ENCODE data around the gene PLIN5.

PLIN5 gene

GRCh38 chr19:4505570-4506448 lies 29.2 kb downstream of the PLIN5 start:
- no peak for DNase-seq (ENCODE audit: low spot score)

- no peak for DNase-seq (ENCODE audit: low spot score)
Measured at GRCh38 chr19:4504891-4505569, 30.0 kb downstream of the PLIN5 start.

- DNase-seq (ENCODE audit: low spot score) = no peak
Measured at GRCh38 chr19:4504297-4504701, 30.7 kb downstream of the PLIN5 start.

- DNase-seq (ENCODE audit: low spot score) = no peak
Measured at GRCh38 chr19:4503825-4504170, 31.2 kb downstream of the PLIN5 start.

DNA sequence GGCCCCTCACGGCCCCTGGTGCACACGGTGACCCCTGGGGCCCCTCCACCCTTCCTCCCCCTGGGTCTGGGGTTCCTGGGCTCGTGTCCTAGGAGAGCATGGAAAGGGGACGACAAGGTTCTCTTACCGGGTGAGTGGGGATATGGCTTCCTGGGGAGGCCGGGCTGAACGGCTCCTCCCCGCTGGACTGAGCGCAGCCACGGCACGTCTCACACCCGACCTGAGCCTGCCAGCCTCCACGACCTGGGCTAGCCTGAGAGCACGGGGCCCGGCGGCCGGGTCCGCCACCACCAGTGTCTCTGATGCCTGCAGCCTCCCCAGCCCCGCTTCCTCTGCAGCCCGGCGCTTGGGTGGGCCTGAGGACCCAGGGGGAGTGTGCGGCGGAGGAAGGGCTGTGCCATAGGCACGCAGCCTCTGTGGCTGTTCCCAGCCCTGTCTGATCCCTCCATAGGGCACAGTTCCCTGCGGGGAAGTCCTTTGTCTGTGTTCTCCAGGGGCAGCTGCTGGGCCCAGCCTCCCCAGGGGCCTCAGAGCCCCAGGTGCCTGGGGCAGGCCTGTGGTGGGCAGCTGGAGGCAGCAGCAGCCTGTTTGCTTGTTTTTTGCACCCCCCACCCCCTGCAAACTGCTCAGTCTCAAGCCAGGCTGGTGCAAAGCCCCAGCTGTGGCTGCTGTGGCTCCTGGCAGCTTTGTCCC lies 31.7 kb downstream of the PLIN5 start:
- DNase-seq (ENCODE audit: low spot score) = no peak

DNA sequence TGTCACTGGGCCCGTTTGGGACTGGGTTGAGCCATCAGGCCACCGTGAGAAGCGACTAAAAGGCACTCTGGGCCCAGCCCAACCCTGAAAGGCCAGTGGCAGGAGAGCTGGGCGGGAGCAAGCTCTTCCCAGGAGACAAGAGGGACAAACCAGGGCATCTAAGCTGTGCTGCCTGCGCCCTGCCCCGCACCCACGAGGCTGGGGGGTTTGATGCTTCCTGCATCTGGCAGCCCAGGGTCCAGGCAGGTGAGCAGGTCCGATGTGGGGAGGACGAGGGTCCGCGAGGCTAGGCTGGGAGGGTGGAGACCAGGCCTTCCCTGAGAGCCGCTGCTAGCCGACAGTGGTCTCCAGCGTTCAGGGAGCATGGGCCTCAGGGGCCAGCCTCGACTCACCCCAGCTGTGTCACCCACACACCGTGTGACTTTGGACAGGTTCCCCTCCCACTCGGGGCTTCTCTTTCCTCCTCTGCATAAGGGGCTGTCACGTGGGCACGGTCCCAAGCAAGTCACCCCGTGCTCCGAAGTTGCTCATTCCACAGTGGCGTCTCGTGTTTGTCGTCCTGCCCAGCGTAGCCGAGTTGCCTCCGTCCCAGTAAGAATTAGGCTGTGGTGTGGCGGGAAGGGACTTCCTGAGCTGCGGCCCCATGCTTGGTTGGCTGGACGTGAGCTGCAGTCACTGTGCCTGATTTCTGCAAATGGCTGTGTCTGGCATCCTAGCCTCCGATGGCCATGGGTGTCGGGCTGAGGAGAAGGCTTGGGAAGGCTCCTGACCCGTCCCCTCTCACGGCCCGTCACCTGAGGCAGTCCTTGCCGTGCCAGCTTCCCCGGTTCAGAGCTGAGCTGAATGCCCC lies 32.5 kb downstream of the PLIN5 start:
- DNase-seq (ENCODE audit: low spot score) = no peak

- no peak for DNase-seq (ENCODE audit: low spot score)
Measured at GRCh38 chr19:4501691-4502090, 33.3 kb downstream of the PLIN5 start.

GRCh38 chr19:4500841-4501591 lies 34.0 kb downstream of the PLIN5 start:
- no peak for DNase-seq (ENCODE audit: low spot score)

GRCh38 chr19:4499855-4500254 lies 35.2 kb downstream of the PLIN5 start:
- no peak for DNase-seq (ENCODE audit: low spot score)

- no peak for DNase-seq (ENCODE audit: low spot score)
Measured at GRCh38 chr19:4499318-4499717, 35.7 kb downstream of the PLIN5 start.

GRCh38 chr19:4498694-4499093 lies 36.3 kb downstream of the PLIN5 start:
- no peak for DNase-seq (ENCODE audit: low spot score)

DNA sequence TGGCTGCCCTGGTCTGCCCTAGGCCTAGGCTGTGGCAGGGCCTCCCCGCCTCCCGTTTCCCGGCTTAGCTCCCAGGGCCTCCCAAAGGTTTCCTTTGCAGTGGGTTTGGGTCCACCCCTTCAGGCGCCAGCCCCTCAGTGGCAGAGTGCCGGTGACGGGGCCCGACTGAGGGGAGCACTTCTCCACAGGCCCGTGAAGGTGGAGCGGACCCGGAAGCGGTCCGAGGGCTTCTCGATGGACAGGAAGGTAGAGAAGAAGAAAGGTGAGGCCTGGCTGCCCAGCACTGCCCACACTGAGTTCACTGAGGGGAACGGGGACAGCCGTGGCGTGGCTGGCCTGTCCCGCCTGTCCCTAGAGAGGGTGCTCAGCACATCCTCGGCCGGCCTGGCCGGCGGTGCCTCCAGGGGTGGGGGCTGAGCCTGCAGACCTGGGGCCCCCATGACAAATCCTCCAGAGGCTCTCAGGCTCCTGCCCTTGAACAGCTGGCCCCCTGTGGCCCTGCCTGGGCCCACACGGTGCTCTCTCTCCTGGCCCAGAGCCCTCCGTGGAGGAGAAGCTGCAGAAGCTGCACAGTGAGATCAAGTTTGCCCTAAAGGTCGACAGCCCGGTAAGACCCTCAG lies 37.1 kb downstream of the PLIN5 start:
- no peak for DNase-seq (ENCODE audit: low spot score)

DNA sequence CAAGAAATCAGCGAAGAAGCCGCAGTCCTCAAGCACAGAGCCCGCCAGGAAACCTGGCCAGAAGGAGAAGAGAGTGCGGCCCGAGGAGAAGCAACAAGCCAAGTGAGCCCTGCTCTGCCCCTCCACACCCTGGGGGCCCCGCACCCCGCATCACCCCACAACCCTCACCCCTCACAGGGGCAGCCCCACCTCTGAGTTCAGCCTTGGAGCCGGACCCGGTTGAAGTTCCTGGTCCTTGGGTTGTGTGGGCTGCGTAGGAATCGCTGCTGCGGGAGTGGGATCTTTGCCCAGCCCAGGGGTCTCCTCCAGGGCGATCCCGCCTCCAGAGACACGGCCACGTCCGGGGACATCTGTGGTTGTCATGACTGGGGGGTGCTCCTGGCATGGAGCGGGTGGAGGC lies 38.7 kb downstream of the PLIN5 start:
- DNase-seq (ENCODE audit: low spot score) = no peak

GRCh38 chr19:4495471-4495870 lies 39.6 kb downstream of the PLIN5 start:
- no peak for DNase-seq (ENCODE audit: low spot score)

DNA sequence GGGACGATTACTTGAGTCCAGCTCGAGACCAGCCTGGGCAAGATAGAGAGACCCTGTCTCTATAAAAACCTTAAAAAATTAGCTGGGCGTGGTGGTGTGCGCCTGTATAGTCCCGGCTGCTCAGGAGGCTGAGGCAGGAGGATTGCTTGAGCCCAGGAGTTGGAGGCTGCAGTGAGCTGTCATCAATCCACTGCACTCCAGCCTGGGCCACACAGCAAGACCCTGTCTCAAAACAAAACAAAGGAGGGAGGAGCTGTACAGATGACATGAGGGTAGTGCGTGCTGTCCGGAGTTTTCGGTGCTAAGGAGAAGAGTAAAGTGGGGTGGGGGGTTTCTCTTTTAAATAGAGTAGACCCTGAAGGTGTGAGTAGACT lies 40.3 kb downstream of the PLIN5 start:
- DNase-seq (ENCODE audit: low spot score) = no peak

GRCh38 chr19:4493929-4494690 lies 40.9 kb downstream of the PLIN5 start:
- DNase-seq (ENCODE audit: low spot score) = no peak

DNA sequence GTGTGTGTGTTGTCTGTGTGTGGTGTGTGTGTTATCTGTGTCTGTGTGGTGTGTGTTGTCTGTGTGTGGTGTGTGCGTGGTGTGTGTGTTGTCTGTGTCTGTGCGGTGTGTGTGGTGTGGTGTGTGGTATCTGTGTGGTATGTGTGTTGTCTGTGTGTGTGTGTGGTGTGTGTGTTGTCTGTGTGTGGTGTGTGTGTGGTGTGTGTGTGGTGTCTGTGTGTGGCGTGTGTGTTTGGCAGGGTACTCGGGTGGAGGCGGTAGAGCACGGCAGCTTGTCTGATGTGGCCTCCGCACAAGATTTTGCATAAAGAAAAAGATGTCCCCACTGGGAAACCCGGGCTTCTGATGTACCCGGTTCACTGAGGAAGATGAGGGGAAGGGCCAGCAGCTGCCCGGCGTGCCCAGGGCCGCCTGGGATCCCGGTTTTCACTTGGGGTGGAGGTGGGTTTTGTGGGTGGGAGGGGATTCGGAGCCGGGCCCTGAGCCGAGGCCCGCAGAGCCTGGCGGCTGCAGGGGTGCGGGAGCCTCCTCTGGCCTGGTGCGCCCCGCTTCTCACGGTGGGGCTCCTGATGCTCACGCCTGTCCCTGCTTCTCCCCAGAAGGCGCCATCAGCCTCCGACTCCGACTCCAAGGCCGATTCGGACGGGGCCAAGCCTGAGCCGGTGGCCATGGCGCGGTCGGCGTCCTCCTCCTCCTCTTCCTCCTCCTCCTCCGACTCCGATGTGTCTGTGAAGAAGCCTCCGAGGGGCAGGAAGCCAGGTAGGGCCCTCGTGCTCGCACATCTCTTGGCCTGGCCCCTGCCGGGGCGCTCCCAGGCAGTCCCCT lies 41.7 kb downstream of the PLIN5 start:
- no peak for DNase-seq (ENCODE audit: low spot score)

- DNase-seq (ENCODE audit: low spot score) = no peak
Measured at GRCh38 chr19:4492337-4493103, 42.5 kb downstream of the PLIN5 start.

GRCh38 chr19:4491446-4491845 lies 43.6 kb downstream of the PLIN5 start:
- DNase-seq (ENCODE audit: low spot score) = no peak
